Measurements from ENCODE around the gene UNG. TPM values are rescaled to one million over a fixed set of nuclear protein-coding genes. Genes with fewer than 3 reads are reported as not detected.
A peak's percentile ranks its signal among the peaks of the same experiment; 100 is the strongest.
"Not testable (repeated sequence)": the region's sequence is repeated elsewhere in the genome, so short reads cannot be mapped to it uniquely, and the experiment has no call there.

UNG gene
- polyA plus RNA-seq (2011; rRNA removed): 47.6 and 55.6 TPM in 2 replicates
- 68.8 and 90.4 TPM in 2 replicates for polyA plus RNA-seq (2012; cell fraction: cytosol; rRNA removed)
- 57.0 and 72.5 TPM in 2 replicates for polyA plus RNA-seq (2012; cell fraction: nucleus; rRNA removed)
- 75.6 to 79.5 TPM (median 77.6 TPM) in 3 replicates for polyA plus RNA-seq (2017; fragmentation: RNase III; extraction: RNeasy Plus Mini Kit Qiagen cat#74134 plus additional on column Dnase treatment)
- polyA minus RNA-seq (2011; rRNA and poly(A)+ RNA removed): 14.9 and 16.1 TPM in 2 replicates

DNA sequence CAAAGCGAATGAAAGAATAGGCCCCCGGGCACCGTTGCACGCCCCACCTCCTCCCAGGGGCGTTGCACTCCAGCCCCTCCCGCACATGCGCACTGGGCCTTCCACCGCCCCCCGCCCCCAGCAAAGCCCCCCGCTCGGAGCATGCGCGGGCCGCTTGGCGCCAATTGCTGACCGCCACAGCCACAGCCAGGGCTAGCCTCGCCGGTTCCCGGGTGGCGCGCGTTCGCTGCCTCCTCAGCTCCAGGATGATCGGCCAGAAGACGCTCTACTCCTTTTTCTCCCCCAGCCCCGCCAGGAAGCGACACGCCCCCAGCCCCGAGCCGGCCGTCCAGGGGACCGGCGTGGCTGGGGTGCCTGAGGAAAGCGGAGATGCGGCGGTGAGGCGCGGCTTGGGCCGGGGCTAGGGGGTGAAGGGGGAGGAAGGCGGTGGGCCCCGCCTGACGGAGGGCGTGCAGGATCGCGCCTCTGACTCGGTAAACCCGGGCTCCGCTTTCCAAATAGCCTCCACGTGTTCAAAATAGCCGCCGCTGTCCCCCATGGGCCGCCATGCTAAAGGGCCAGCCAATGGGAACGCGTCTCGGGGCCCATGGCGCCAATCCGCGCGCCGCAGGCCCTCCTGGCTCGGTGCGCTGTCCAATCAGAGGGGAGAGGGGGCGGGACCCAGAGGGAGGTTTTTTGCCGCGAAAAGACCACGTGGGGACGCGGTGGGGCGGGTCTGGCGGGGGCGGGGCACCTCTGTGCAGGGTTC, at the start of gene UNG:
TSS of gene UNG (plus strand) at position 163 of the 748 bp plus-strand sequence. CDS start at position 246, 83 bp downstream.
- TF ChIP-seq BCL3 (IDR thresholded peaks at IDR 0.05) (0 out of 3 replicates have a peak, but pooled peaks have one; percentile 33), MAX (IDR thresholded peaks at IDR 0.05) (peak; percentile 98), GATA3 (IDR thresholded peaks at IDR 0.05; ENCODE audit: borderline replicate concordance) (0 out of 2 replicates have a peak, but pooled peaks have one; percentile 14), PHF8 (IDR thresholded peaks at IDR 0.05; ENCODE audit: borderline replicate concordance, low read depth) (peak; percentile 32; the same call in 1 of the 2 replicates), E2F6 (IDR thresholded peaks at IDR 0.05; ENCODE audit: borderline replicate concordance, low read depth) (peak; percentile 86), MYC (IDR thresholded peaks at IDR 0.05; ENCODE audit: borderline replicate concordance, low read length) (peak; percentile 76; the same call in 1 of the 2 replicates), HDAC2 (IDR thresholded peaks at IDR 0.05) (peak; percentile 93), JUN (IDR thresholded peaks at IDR 0.05) (peak in 1 of 2 experiments; percentile 47; a peak in 1 of 5 replicates), ZC3H11A (IDR thresholded peaks at IDR 0.05) (no peak), NPAS2 (CRISPR knock-in tag; IDR thresholded peaks at IDR 0.05; ENCODE audit: borderline replicate concordance) (no peak), EHF (CRISPR knock-in tag; IDR thresholded peaks at IDR 0.05) (no peak), ATOH8 (CRISPR knock-in tag; IDR thresholded peaks at IDR 0.05; ENCODE audit: low read depth) (no peak), POLR2A (IDR thresholded peaks at IDR 0.05; ENCODE audit: low read length) (peak; percentile 54), KDM1A (IDR thresholded peaks at IDR 0.05; ENCODE audit: low read depth) (peak; percentile 50; the same call in 1 of the 2 replicates), RARB (CRISPR knock-in tag; IDR thresholded peaks at IDR 0.05) (no peak), EHMT2 (IDR thresholded peaks at IDR 0.05; ENCODE audit: low read depth) (no peak), CBX8 (IDR thresholded peaks at IDR 0.05) (no peak), KDM5A (IDR thresholded peaks at IDR 0.05) (peak; percentile 82)
- TF ChIP-seq, protein P1, sequence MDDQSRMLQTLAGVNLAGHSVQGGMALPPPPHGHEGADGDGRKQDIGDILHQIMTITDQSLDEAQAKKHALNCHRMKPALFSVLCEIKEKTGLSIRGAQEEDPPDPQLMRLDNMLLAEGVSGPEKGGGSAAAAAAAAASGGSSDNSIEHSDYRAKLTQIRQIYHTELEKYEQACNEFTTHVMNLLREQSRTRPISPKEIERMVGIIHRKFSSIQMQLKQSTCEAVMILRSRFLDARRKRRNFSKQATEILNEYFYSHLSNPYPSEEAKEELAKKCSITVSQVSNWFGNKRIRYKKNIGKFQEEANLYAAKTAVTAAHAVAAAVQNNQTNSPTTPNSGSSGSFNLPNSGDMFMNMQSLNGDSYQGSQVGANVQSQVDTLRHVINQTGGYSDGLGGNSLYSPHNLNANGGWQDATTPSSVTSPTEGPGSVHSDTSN (IDR thresholded peaks at IDR 0.05): 0 out of 2 replicates have a peak, but pooled peaks have one; percentile 14
- TF ChIP-seq, protein P2, sequence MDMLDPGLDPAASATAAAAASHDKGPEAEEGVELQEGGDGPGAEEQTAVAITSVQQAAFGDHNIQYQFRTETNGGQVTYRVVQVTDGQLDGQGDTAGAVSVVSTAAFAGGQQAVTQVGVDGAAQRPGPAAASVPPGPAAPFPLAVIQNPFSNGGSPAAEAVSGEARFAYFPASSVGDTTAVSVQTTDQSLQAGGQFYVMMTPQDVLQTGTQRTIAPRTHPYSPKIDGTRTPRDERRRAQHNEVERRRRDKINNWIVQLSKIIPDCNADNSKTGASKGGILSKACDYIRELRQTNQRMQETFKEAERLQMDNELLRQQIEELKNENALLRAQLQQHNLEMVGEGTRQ (IDR thresholded peaks at IDR 0.05): peak; percentile 85
- FAIRE-seq (no peak), ATAC-seq (peak; percentile 91 to 97), DNase-seq (ENCODE audit: low read depth in 1 of 2, low spot score in 1 of 2) (peak; percentile 97)
- peak within 1 kb of the TSS; percentile 87 for H3K4me2 ChIP-seq
- peak within 1 kb of the TSS; percentile 76 to 91 for H3K27ac ChIP-seq
- H3K9me3 ChIP-seq: no peaks in the 10 kb centered on the region
- H3K4me1 ChIP-seq: peaks cover 9% of the 10 kb centered on the region; the same call in 2 of the 3 replicates
- H3K4me3 ChIP-seq: peak within 1 kb of the TSS; percentile 91
- ChIA-PET CTCF (interaction anchor here (0.6 to 1.9 kb wide), 4 partner anchors 14 to 418 kb away, joined by 3 to 17 read pairs (median 4); no protein-coding TSS in a partner anchor), POLR2A (interaction anchor here (1.0 to 1.5 kb wide), 2 partner anchors 14 to 247 kb away, joined by 3 to 5 read pairs; no protein-coding TSS in a partner anchor)
- 1% methylated on average over 18 of the region's 71 CpGs for WGBS (ENCODE audit: missing lambda C conversion rate)

DNA sequence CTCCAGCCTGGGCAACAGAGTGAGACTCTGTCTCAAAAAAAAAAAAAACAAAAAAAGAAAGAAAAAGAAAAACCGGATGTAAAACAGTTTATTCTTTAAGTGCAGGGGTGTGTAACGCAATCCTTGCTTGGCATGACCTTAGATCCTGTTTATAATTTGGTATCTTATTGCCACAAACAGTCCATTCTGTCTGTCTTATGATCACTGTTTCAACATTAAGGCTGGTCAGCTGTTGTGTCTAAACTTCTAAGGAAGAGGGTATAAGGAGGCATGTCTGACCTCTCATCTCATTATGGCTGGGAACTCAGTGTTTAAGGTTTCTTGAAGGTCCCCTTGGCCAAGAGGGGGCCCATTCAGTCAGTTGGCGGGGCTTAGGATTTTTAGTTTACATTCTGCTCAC, 48.7 kb upstream of the UNG start:
- H3K9me3 ChIP-seq; CTCF ChIA-PET; POLR2A ChIA-PET; H3K4me3 ChIP-seq; ATAC-seq; DNase-seq (ENCODE audit: low read depth in 1 of 2, low spot score in 1 of 2); H3K27ac ChIP-seq; FAIRE-seq; H3K4me1 ChIP-seq; H3K4me2 ChIP-seq: not testable (repeated sequence)
- WGBS (ENCODE audit: missing lambda C conversion rate): 35% methylated on average over 3 of the region's 3 CpGs

DNA sequence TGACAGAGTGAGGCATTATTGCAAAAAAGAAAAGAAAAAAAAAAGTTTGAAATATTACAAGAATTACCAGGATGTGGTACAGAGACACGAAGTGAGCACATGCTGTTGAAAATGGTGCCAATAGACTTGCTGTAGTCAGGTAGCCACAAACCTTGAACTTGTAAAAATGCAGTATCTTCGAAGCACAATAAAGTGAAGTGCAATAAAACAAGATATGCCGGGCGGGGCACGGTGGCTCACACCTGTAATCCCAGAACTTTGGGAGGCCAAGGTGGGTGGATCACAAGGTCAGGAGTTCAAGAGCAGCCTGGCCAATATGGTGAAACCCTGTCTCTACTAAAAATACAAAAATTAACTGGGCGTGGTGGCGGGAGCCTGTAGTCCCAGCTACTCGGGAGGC, 47.6 kb upstream of the UNG start:
- H3K4me3 ChIP-seq; FAIRE-seq; H3K4me1 ChIP-seq; POLR2A ChIA-PET; H3K27ac ChIP-seq; H3K4me2 ChIP-seq; ATAC-seq; H3K9me3 ChIP-seq; DNase-seq (ENCODE audit: low read depth in 1 of 2, low spot score in 1 of 2): not testable (repeated sequence)
- WGBS (ENCODE audit: missing lambda C conversion rate): 76% methylated on average over 8 of the region's 8 CpGs
- CTCF ChIA-PET: interaction anchor here (1.5 kb wide), 1 partner anchor 10 kb away, joined by 3 read pairs; no protein-coding TSS in a partner anchor

All from A549 (cell line).